Measurements from ENCODE around the gene FAM171A2. TPM values are rescaled to one million over a fixed set of nuclear protein-coding genes. Genes with fewer than 3 reads are reported as not detected.

The FAM171A2 gene
- total RNA-seq, 1 experiment from 2014 or later = 3.4 TPM

- no peak for DNase-seq (ENCODE audit: low spot score)
Observed at GRCh38 chr17:44361292-44362260, 2.1 kb downstream of the FAM171A2 start.

- no peak for DNase-seq (ENCODE audit: low spot score)
Observed at GRCh38 chr17:44360826-44361225, 2.8 kb downstream of the FAM171A2 start.

- DNase-seq (ENCODE audit: low spot score) = no peak
Observed at GRCh38 chr17:44360144-44360533, 3.5 kb downstream of the FAM171A2 start.

- no peak for DNase-seq (ENCODE audit: low spot score)
Observed at GRCh38 chr17:44359458-44360143, 4.1 kb downstream of the FAM171A2 start.

- DNase-seq (ENCODE audit: low spot score) = no peak
Observed at GRCh38 chr17:44359006-44359405, 4.6 kb downstream of the FAM171A2 start.

- no peak for DNase-seq (ENCODE audit: low spot score)
Observed at GRCh38 chr17:44358066-44358465, 5.6 kb downstream of the FAM171A2 start.

GRCh38 chr17:44356241-44356640 lies 7.4 kb downstream of the FAM171A2 start:
- no peak for DNase-seq (ENCODE audit: low spot score)

- no peak for DNase-seq (ENCODE audit: low spot score)
Observed at GRCh38 chr17:44355642-44356099, 8.0 kb downstream of the FAM171A2 start.

GRCh38 chr17:44354582-44355561 lies 8.8 kb downstream of the FAM171A2 start:
- DNase-seq (ENCODE audit: low spot score) = no peak

- DNase-seq (ENCODE audit: low spot score) = no peak
Observed at GRCh38 chr17:44353672-44354331, 9.9 kb downstream of the FAM171A2 start.

GRCh38 chr17:44352828-44353671 lies 10.6 kb downstream of the FAM171A2 start:
- no peak for DNase-seq (ENCODE audit: low spot score)

- no peak for DNase-seq (ENCODE audit: low spot score)
Observed at GRCh38 chr17:44351961-44352827, 11.5 kb downstream of the FAM171A2 start.

- no peak for DNase-seq (ENCODE audit: low spot score)
Observed at GRCh38 chr17:44351464-44351863, 12.2 kb downstream of the FAM171A2 start.

GRCh38 chr17:44350733-44351226 lies 12.9 kb downstream of the FAM171A2 start:
- peak; percentile 38 for DNase-seq (ENCODE audit: low spot score)

- no peak for DNase-seq (ENCODE audit: low spot score)
Observed at GRCh38 chr17:44349553-44350070, 14.0 kb downstream of the FAM171A2 start.

GRCh38 chr17:44348988-44349364 lies 14.7 kb downstream of the FAM171A2 start:
- no peak for DNase-seq (ENCODE audit: low spot score)

- no peak for DNase-seq (ENCODE audit: low spot score)
Observed at GRCh38 chr17:44348234-44348987, 15.2 kb downstream of the FAM171A2 start.

Measured in H4 (cell line).